NCI-H2196 (cell line): ENCODE measurements around the gene KIF23.

Source experiments
- DNase-seq: peaks from one replicate; lab custom pipeline; 2025; ENCODE audit not compliant: unreplicated experiment; lab: John Stamatoyannopoulos, UW

KIF23 gene

DNA sequence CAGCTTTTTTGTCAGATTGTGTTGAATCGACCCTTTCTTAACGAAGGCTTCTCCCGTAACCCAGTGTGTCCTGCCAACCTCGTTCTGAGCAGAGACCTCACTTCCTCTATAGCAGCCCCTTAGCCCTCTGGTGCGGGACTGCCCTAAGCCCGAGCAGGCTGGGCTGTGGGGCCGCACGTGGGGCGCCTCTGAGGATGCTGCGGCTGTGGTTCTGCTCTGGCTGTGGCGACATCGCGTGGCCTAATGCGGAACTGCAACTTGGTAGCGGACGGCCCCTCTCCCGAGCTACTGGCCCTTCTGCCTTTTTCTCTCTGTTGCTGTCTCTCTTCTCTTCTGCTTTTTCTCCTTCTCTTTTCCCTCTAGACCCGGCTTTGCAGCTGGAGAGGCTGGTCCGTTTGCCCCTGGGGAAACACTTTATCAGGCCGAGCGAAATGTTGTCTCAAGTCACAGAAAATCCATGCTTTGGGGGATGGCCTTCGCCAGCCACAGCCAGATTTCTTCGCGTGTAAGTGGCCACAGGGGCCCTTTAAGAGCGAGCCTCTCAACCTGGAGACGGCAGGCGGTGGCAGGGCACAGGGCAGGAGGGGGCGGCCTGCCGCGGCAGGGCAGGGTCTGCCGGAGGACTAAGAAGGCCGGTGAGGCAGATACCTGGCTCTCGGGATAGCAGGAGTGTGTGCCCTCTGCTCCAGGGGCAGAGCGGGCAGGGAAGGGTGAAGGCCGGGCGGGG lies 19.4 kb upstream of the KIF23 start:
- DNase-seq = peak; percentile 54

DNA sequence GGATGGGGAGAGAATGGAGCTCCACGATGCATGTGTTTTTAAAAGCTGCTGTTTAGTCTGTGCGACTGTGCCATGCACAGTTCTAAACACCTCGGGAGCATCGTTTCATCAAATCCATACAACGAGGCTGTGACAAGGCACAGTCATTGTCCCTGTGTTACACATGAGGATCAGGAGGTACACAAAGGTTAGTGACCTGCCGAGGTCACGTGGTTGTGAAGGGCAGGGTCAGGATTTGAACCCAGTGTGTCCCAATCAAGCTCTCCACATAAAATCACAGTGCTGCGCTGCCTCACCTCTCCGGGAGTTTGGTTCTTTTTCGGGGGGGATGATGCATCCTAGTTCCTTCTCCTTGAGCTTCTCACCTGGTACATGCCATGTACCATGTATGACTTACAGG lies 18.7 kb upstream of the KIF23 start:
- no peak for DNase-seq

DNA sequence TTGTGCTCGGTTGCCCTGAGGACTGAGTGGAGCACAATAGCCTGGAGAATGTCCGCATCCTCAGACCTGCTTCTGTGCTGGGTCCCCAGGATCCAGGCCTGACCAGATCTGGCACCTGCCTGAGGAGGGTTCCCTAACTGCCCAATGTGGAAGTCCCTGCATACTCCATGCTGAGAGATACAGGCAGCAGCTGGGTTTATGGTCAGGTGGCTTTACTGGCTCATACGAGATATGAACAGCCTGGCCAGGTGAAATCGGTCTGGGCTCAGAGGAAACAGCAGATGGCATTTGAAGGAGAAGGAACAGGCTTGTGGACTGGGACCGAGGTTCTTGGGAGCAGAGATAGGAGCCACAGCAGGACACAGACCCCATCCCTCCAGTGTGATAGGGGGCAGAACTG lies 18.2 kb upstream of the KIF23 start:
- no peak for DNase-seq

DNA sequence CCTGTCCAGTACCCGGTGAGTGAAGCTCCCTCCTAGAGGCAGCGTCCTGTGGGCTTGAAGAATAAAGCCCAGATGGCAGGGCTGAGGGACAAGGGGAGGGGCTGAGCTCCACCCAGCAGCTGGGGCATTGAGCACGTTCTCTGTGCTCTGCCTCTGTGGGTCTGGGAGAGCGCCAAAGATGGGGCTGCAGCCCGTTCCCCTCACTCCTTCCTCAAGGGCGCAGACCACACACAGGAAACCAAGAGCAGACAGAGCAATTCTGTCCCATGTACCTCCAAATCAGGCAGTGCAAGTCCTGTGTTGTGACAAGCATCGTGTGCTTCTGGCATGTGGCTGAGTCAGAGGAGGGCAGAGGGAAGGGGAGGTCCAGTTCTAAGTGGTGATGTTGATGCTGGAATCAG lies 15.7 kb upstream of the KIF23 start:
- DNase-seq = no peak

DNA sequence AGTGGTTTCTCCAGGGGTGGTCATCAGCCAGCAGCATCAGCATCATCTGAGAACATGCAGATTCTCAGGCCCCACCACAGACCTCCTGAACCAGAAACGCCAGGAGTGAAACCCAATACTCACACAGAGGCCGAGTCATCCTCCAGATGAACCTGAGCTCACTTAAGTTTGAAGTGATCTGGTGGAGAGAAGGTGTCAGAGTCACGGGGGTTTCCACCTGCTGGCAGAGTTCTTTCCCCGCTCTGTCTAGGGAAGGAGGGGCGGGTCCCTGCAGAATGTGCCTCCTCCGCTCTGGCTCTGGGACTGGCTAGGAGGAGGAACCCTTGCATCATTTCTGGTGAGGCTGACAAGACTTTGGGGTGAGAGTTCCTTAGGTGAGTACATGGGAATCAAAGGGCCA lies 13.3 kb upstream of the KIF23 start:
- no peak for DNase-seq

DNA sequence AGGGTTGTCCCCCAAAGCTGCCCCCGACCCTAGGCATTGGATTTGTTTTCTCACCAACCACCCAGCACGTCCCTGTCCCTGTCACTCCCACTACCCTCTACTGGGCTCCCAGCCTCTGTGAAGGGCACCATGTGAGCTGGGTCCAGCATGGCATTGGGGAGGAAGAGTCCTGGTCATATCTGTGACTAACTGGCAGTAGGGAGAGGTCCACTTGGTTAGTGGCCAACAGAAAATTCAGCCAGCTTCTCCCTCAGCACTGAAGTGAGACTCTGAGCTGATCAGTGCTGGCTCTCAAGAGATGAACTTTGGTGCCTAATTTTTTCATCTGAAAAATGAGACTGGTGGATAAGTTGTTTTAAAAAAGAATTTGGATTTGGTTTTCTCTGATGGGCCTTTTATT lies 11.3 kb upstream of the KIF23 start:
- DNase-seq = no peak

DNA sequence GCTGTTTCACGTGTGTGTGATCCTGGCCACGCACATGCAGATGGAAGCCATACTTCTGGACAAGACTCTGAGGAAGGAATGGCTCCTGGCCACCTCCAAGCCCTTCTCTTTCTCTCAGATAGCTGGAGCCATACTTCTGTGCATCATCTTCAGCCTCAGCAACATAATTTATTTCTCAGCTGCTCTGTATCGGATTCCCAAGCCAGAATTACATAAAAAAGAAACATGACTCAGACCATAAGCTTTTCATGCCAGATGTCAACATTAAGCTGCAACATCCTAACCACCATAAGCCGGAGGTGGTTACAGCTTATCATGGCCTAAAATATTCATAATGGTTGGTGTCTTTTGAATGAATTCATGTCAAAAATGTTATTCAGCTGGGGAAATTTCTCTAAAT lies 10.6 kb upstream of the KIF23 start:
- DNase-seq = no peak

DNA sequence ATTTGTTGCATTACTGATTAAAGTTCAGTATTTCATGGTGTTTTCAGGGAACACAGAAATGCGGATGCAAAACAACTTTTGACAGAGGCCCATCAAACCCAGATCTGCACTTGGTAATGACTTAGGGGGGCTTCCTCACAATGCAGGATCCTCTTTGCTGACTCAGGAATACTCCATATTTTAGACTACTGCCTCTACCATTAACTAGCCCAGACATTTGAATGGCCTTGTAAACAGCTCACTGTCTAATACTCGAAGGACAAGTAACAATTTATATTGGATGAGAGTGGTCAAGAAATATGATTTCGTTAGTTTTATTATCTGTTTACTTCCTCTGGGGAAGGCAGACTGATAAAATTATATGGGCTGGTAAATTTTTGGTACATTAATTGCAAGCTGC lies 9.0 kb upstream of the KIF23 start:
- no peak for DNase-seq

DNA sequence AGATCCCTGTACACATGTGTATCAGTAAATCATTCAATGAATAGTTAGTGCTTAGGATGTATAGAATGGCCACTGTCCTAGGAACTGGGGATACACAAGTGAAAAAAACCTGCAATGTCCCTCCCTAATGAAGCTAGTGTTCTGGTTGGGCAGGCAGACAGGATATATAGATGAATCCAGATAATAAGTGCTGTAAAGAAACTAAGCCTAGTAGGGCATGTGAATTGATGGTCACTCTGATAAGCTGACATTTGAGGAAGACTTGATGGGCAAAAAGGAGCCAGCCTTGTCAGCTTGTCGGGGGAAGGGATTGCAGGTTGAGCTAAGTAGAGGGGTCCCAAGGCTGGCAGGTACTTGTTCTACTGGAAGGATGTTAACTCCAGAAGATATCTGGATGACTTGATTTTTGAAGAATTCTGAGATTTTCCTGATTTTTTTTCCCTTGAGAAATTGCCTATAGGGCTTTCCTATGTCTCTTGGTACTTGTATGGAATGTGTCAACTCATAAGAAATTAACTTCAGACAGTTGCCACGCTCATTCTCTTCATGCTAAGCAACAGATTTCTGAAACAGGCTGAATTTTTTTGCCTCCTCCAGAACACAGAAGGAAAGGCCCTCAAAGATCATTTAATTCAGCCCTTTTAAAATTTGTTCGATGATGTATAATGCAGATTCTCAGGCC lies 6.3 kb upstream of the KIF23 start:
- DNase-seq = no peak

DNA sequence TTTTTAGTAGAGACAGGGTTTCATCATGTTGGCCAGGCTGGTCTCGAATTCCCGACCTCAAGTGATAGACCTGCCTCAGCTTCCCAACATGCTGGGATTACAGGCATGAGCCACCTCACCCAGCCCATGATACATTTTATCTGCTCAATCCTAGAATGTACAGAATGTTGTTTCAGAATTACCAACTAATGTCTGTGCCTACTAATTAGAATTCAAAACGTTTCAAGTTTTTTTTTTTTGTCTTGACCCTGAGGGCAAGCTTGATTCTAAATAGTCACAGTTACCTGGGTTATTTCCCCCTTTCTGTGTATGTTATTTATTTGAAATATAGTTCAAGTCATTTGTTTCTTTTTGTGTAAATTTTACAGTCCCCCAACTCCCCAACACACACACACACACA lies 5.3 kb upstream of the KIF23 start:
- DNase-seq = no peak

DNA sequence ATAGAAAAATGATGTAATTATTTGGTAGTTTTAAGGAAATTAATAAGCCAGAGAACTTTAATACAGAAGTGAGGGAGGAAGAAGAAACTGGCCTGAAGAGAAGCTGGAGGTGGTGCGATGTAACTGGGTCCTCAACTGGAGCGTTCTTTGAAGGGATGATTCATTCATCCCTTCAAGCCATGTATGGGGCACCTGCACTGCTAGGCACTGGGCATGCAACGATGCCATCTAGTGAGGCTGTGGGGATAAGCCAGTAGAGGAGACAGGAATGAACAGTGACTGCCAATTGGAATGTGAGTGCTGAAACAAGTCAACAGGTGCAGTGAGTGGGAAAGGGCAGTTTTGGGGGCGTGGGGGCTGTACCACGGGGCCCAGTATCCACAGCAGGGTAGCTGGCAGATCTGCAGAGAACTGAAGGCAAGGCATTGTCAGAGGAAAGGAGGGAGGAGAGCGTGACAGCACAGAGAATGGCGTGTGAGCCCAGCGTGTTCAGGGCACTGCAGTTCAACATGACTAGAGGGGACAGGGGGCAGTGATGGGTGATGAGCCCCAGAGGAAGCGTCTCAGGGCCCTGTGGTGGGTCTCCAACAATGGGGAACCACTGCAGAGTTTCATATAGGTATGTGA lies 3.8 kb upstream of the KIF23 start:
- peak; percentile 41 for DNase-seq

DNA sequence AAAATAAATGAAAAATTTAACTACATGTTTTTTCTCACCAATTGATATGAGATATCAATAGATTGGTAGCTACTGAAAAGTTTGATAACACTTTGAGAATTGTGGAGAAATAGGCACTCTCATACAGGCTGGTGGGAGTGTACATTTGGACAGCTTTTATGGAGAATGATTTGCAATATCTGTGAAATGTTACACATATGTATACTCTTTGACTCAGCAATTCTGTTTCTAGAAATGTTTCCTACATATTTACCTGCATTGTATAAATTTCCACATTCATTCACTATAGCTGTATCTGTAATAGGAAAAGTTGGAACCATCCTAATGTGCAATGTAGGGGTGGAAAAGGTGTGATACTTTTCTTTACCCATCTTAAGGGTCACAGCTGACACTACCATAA lies 1.9 kb upstream of the KIF23 start:
- no peak for DNase-seq

DNA sequence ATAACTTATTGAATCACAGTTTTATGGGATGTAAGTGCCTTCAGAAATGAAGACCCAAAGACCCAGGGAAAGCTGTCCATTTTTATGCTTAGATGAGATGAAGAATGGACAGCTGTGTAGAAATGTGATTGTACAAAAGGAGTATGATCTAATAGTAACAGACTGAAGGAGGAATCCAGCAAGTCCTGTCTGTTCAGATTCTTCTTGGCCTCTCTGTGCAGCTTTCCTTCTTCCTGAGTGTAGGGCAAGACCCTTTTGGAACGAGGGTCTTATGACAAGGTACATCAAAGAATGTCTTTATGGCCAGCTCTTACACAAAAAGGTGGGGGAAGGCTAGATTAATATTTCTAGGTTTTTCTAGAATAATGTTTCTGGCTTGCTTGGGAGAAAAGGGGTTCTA lies 1.4 kb upstream of the KIF23 start:
- DNase-seq = no peak

DNA sequence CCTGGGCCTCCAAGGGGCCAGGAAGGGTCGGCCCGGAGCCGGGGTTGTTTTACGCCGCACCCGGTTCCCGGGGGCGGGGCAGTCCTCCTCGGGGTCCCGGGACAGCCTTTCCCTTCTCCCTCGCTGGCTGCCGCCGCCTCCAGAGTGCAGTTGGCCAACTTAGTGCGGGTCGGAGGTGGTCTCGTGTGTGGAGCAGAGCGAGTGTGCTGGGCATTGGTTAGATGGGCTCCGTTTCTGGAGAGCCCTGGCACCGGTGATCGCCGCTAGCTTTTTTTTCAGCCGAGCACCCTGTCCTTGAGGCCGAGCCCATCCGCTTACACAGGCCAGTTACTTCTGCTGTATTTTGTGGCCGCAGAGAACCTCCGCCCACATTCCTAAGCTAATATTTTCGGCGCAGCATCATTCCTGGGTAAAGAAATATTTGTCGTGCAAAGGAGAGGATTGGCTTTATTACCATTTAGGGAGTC lies 585 bp downstream of the KIF23 start:
- DNase-seq = no peak

DNA sequence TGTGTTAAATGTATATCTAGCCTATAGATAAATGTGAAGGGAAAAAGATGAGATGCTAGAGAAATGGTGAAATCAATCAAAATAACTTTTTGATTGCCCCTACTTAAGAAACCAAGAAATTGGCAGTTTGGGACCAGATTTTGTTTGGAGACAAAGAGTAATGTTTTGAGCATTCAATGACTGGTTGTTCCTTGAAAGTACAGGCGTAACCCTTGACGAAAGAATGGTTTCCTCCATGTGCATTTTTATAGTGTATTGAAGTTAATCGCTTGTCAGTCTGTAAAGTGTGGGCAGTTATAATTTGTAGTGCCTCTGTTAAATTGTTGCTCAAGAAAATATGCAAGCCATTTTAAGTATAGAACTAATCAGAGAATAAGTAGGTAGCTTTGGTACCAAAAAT lies 1.2 kb downstream of the KIF23 start:
- DNase-seq = no peak

DNA sequence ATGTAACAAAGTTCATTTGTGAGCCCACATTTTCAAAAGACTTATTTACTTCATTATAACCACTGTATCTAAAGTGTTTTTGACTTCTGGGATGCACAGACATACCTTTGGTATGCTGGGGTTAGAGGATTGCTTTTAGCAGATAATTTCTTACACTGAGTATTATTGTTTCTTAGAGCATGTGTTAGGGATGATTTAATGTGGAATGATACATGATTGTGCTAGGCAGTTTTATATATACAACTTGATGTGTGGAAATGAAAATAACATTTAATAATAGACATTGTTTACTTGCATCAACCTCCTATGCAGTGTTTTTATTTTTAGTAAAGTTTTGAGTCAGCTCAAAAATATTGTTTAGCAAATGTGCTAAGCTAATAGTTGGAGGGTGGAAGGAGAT lies 3.4 kb downstream of the KIF23 start:
- DNase-seq = no peak

DNA sequence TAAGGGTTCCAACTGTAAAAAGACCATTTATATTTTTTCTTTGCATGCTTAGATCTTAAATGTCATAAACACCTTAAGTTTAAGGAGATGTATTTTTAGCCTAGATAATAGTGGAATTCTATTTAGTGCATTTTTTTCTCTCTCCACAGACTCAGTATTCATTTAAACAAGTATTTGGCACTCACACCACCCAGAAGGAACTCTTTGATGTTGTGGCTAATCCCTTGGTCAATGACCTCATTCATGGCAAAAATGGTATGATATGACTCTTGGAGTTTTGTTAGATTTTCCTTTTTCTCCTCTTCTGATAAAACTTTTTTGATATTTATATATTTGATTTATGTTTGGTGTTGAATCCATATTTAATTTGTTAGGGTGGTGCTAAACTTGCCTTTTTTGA lies 7.3 kb downstream of the KIF23 start:
- no peak for DNase-seq

DNA sequence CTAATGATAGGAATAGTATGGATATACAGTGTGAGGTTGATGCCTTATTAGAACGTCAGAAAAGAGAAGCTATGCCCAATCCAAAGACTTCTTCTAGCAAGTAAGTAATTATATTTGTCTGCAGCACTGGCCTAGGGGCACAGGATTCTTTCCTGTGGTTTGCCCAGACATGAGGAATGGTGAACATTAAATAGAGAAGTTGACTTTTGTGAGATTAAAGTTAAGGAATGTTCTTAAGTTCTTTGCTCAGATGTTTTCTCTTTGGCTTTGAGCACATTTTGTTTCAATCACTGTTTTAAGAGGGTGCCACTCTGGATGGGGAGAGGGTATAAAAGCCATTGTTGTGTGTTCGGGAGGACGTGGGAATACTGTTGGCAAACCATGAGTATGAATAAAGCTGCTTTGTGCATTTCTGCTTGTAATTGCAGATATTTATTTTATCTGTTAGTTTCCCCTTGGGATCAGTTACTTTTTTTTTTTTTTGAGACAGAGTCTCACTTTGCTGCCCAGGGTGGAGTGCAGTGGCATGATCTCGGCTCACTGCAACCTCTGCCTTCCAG lies 8.3 kb downstream of the KIF23 start:
- no peak for DNase-seq

DNA sequence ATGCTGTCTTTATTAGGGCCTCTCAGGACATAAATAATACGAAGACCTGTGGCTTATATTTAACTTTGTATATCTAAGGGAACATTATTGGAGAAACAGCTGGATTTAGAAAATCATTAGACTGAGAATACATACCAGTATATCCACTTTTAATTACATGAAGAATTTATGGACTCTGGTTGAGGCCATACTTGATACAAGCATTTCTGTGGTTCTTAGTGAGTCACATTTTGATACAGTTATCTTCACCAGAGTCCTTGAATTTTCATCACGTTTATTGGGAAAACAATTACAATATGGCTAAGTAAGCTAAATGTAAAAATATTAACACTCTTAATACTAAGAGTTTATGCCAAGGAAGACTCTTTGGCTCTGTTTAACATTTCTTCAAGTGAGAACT lies 9.9 kb downstream of the KIF23 start:
- no peak for DNase-seq

DNA sequence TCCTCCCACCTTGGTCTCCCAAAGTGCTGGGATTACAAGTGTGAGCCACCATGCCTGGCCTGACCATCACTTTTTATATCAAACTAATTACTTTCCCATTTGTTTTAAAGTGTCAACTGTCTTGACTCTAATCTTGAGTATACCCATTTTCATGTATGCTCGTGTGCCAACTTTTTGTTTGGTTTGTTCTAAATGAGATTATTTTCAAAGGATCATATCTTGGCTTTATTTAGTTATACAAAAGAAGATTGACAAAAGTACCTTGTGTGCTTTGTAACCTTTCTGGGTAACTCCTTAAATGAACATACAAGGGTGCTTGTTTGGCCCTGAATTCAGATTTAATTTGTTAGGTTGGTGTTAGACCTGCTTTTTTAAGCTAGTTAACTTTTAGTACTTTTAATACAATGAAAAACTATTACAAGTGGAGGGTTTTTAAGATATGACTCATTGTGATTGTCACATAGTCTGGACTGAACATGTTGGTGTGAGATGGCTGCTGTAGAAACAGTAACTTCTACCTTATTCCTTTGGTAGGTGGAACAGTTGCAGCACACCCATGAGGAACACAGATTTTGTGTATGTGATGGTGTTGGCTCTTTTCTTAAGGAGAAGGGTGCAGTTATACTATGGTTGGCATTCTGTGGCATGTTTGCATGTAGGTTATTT lies 10.7 kb downstream of the KIF23 start:
- no peak for DNase-seq

DNA sequence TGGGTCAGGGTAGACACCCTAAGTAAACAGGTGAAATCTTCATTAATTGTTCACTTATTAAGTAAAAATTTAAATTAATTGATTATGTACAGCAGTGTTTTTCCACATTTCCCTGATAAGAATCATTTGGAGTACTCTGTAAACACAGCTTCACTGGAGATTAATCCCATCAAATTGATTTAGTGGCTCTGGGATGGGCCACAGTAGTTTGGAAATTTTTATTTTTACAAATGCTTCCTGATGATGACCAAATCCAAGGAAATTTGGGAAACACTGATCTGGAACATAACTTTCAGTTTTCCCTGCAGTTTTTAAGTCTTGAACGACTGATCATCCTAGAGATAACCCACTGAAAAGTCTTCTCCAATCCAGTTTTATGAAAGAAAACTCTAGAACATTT lies 19.7 kb downstream of the KIF23 start:
- DNase-seq = no peak

DNA sequence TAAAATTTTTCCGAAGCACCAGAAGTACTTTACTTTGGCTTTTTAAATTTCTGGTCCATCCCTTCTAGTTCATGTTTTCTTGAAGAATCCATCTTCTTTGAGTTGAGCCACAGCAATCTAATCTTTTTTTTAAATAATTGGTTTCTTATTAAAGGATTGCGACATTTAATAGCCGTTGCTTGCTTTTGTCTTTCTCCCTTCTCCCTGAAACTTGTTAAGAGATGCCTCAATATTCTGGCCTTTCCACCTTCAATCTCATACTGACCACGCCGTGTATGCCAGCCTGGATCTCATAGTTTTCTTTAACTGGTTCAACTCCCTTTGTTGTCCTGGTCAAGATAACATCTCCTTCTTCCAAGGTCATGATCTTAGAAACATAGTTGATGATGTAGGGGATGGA lies 20.1 kb downstream of the KIF23 start:
- no peak for DNase-seq
